A673 (cell line): ENCODE measurements around the gene CIBAR2. TPM values are rescaled to one million over a fixed set of nuclear protein-coding genes. Genes with fewer than 3 reads are reported as not detected.

ENCODE experiments used
- BruUV-seq: library from RNA; stranded (reverse); fragments of 400-500 nt; replicated peaks from 2 replicates; lab custom pipeline; 2021; lab: Mats Ljungman, UMichigan
- CTCF ChIA-PET: fragments of 300-600 bp; sonication (Branson Sonifier 250); formaldehyde crosslinking; loops from one replicate; lab custom pipeline; 2022; ENCODE audit warnings: antibody characterized with exemption; lab: Charles Lee
- POLR2A ChIA-PET: fragments of 300-600 bp; sonication (Branson Sonifier 250); formaldehyde crosslinking; loops from one replicate; lab custom pipeline; 2022; ENCODE audit warnings: antibody characterized with exemption; ENCODE audit not compliant: low non-redundant PET; lab: Charles Lee
- DNase-seq: peaks from one replicate; pipeline ENCODE4 v3.0.0-alpha.2; 2015; ENCODE audit warnings: low spot score
- H3K27ac ChIP-seq: fragments of 200-600 bp; sonication (generic); 2 replicates; pipeline ENCODE4 v1.5.1; 2016; ENCODE audit warnings: mixed run types, low read depth, mild to moderate bottlenecking, mixed read lengths, antibody characterized with exemption, low read length; ENCODE audit not compliant: poor library complexity, severe bottlenecking
- H3K27me3 ChIP-seq: fragments of 200-600 bp; sonication (generic); replicated peaks from 2 replicates; pipeline ENCODE4 v1.6.1; 2017; ENCODE audit warnings: mixed run types, low read depth, mild to moderate bottlenecking, mixed read lengths, antibody characterized with exemption, low read length; ENCODE audit not compliant: insufficient read depth, poor library complexity
- H3K36me3 ChIP-seq: fragments of 200-600 bp; sonication (generic); 2 replicates; pipeline ENCODE4 v1.6.1; 2016; ENCODE audit warnings: mixed run types, mild to moderate bottlenecking, mixed read lengths, antibody characterized with exemption, low read length; ENCODE audit not compliant: insufficient read depth, poor library complexity, severe bottlenecking
- H3K4me1 ChIP-seq: fragments of 200-600 bp; sonication (generic); 2 replicates; pipeline ENCODE4 v1.6.1; 2017; ENCODE audit warnings: mixed run types, mild to moderate bottlenecking, mixed read lengths, antibody characterized with exemption, low read length; ENCODE audit not compliant: insufficient read depth, poor library complexity, severe bottlenecking
- H3K4me3 ChIP-seq: fragments of 200-600 bp; sonication (generic); 2 replicates; pipeline ENCODE4 v1.5.1; 2016; ENCODE audit warnings: low read depth, mixed run types, mild to moderate bottlenecking, mixed read lengths, low read length; ENCODE audit not compliant: poor library complexity, severe bottlenecking
- H3K9me3 ChIP-seq: fragments of 200-600 bp; sonication (generic); 2 replicates; pipeline ENCODE4 v1.6.1; 2016; ENCODE audit warnings: mixed run types, low read depth, mild to moderate bottlenecking, mixed read lengths, antibody characterized with exemption, low read length; ENCODE audit not compliant: poor library complexity, severe bottlenecking
- CTCF ChIP-seq: fragments of 300-800, 200-600 bp; sonication (generic); conservative IDR thresholded peaks from 2 replicates; pipeline ENCODE4 v1.5.1; 2017; ENCODE audit warnings: low read depth, mild to moderate bottlenecking, antibody characterized with exemption, low read length, moderate library complexity, mixed read lengths
- EZH2 ChIP-seq: fragments of 200-600 bp; sonication (generic); IDR thresholded peaks from 2 replicates; pipeline ENCODE4 v1.6.1; 2017; ENCODE audit warnings: borderline replicate concordance, low read depth, mild to moderate bottlenecking, mixed read lengths, antibody characterized with exemption, low read length; ENCODE audit not compliant: poor library complexity, severe bottlenecking
- intact Hi-C: fragments of 100-400 bp; cut with micrococcal nuclease; formaldehyde crosslinking; loops from one replicate; pipeline ENCODE4 v1.10.0; 2022; ENCODE audit not compliant: unreplicated experiment
- total RNA-seq: library from RNA; stranded (reverse); gene quantifications from 2 replicates; pipeline ENCODE4 v1.2.3, GENCODE V29; 2021

Gene CIBAR2
- total RNA-seq, 1 experiment from 2014 or later: not detected

- intact Hi-C loops: no loop called here
- no peak for TF ChIP-seq CTCF
- TF ChIP-seq EZH2: no peak
- H3K9me3 ChIP-seq: no peaks in the 10 kb centered on the region
- DNase-seq: no peak
- H3K4me1 ChIP-seq: peaks cover 6% of the 10 kb centered on the region
- H3K27me3 ChIP-seq: no peaks in the 10 kb centered on the region
- no peak overlapping the region for H3K27ac ChIP-seq
- ChIA-PET CTCF (no interaction called here), POLR2A (no interaction called here)
- no peaks in the 10 kb centered on the region for H3K36me3 ChIP-seq
- BruUV-seq: no TSS peak
- no peak overlapping the region for H3K4me3 ChIP-seq
Observed at GRCh38 chr16:85052536-85052935, 59.7 kb downstream of the CIBAR2 start.

- no TSS peak for BruUV-seq
- Histone ChIP-seq H3K36me3 (no peaks in the 10 kb centered on the region), H3K4me3 (no peak overlapping the region), H3K27ac (no peak overlapping the region), H3K4me1 (peaks cover 6% of the 10 kb centered on the region), H3K9me3 (no peaks in the 10 kb centered on the region), H3K27me3 (no peaks in the 10 kb centered on the region)
- POLR2A ChIA-PET: no interaction called here
- DNase-seq: no peak
- CTCF ChIA-PET: no interaction called here
- intact Hi-C loops: no loop called here
- TF ChIP-seq CTCF: no peak
- TF ChIP-seq EZH2: no peak
Observed at GRCh38 chr16:85051683-85052082, 60.6 kb downstream of the CIBAR2 start.

- no peak for DNase-seq
- Histone ChIP-seq H3K27ac (no peak overlapping the region), H3K9me3 (no peaks in the 10 kb centered on the region), H3K4me3 (no peak overlapping the region), H3K4me1 (peaks cover 6% of the 10 kb centered on the region), H3K36me3 (no peaks in the 10 kb centered on the region), H3K27me3 (no peaks in the 10 kb centered on the region)
- intact Hi-C loops: no loop called here
- no peak for TF ChIP-seq CTCF
- TF ChIP-seq EZH2: no peak
- CTCF ChIA-PET: interaction anchor here (0.9 kb wide), 1 partner anchor 31 kb away, joined by 3 read pairs; no protein-coding TSS in a partner anchor
- no TSS peak for BruUV-seq
- POLR2A ChIA-PET: no interaction called here
Observed at GRCh38 chr16:85051067-85051581, 61.1 kb downstream of the CIBAR2 start.
